Esophagus muscularis mucosa (tissue), 4 donors: ENCODE data around the gene PEX14. TPM values are rescaled to one million over a fixed set of nuclear protein-coding genes. Genes with fewer than 3 reads are reported as not detected.

Experiments
- DNase-seq: peaks from one replicate; pipeline ENCODE4 v3.0.0-alpha.2; 2017; ENCODE audit errors: extremely low spot score
- H3K27ac ChIP-seq, 4 donors: fragments of 200-600 bp; sonication (generic); replicated peaks in 1 of 4; 1 replicate in 3 of 4; 2 replicates in 1 of 4; pipeline ENCODE4 v1.5.1; 2016 to 2019; ENCODE audit warnings: mild to moderate bottlenecking in 1 of 4
- H3K27me3 ChIP-seq, 4 donors: fragments of 200-600 bp; sonication (generic); one replicate each; pipeline versions ENCODE4 v1.5.1 to v1.6.0; 2016 to 2019
- H3K36me3 ChIP-seq, 4 donors: fragments of 200-600 bp; sonication (generic); one replicate each; pipeline ENCODE4 v1.5.1; 2016 to 2019
- H3K4me1 ChIP-seq, 4 donors: fragments of 200-600 bp; sonication (generic); one replicate each; pipeline ENCODE4 v1.5.1; 2016 to 2019
- H3K4me3 ChIP-seq, 4 donors: fragments of 200-600 bp; sonication (generic); 1 replicate in 2 of 4; 2 replicates in 2 of 4; pipeline ENCODE4 v1.5.1; 2016 to 2019; ENCODE audit warnings: mild to moderate bottlenecking in 4 of 4, moderate library complexity in 1 of 4
- H3K9me3 ChIP-seq, 4 donors: fragments of 200-600 bp; sonication (generic); 1 replicate in 3 of 4; 2 replicates in 1 of 4; pipeline ENCODE4 v1.5.1; 2016 to 2019
- CTCF ChIP-seq, 3 experiments: fragments of 200-600 bp in 2 of 3; fragments of 450-650 bp in 1 of 3; sonication (generic) in 2 of 3; IDR thresholded peaks; one replicate each; pipeline ENCODE4 v1.5.1; 2017 to 2019; ENCODE audit warnings: antibody characterized with exemption in 3 of 3, mild to moderate bottlenecking in 2 of 3, moderate library complexity in 1 of 3
- EP300 ChIP-seq: sonication (generic); formaldehyde crosslinking; IDR thresholded peaks from one replicate; pipeline ENCODE4 v1.6.1; 2017; ENCODE audit warnings: antibody characterized with exemption
- POLR2A ChIP-seq: fragments of 450-650 bp; IDR thresholded peaks from one replicate; pipeline ENCODE4 v1.6.1; 2017; ENCODE audit warnings: antibody characterized with exemption, moderate library complexity, mild to moderate bottlenecking, low read depth
- POLR2AphosphoS5 ChIP-seq, 2 donors: sonication (generic); formaldehyde crosslinking; IDR thresholded peaks; one replicate each; pipeline ENCODE4 v1.6.1; 2017; ENCODE audit warnings: antibody characterized with exemption in 2 of 2
- WGBS: methylation state at CpG from one replicate; pipeline ENCODE4 v1.1.5; 2018; 5-methylcytosine and 5-hydroxymethylcytosine counted together
- intact Hi-C: fragments of 100-400 bp; cut with DNase I; formaldehyde crosslinking; loops from one replicate; pipeline ENCODE4 v1.15.1; 2023
- total RNA-seq, 4 donors: library from RNA; depleted of rRNA; stranded (reverse); fragments of >200 nt; gene quantifications; one replicate each; pipeline versions ENCODE4 v1.1.0 to v1.2.1, GENCODE V29; 2016

Gene PEX14
- total RNA-seq, 4 donors from 2014 or later: 16.2 to 24.2 (median 20.1) TPM

- no peaks in the 10 kb centered on the region for H3K9me3 ChIP-seq
- no peak for DNase-seq
- no peak overlapping the region for H3K4me3 ChIP-seq
- H3K27me3 ChIP-seq: no peaks in the 10 kb centered on the region
- peaks cover 0 to 5% (median 0%) of the 10 kb centered on the region in 4 donors for H3K36me3 ChIP-seq
- intact Hi-C loops: no loop called here
- no peak overlapping the region for H3K27ac ChIP-seq
- WGBS: 61% methylated on average over 3 of the region's 4 CpGs
- TF ChIP-seq POLR2AphosphoS5 (IDR thresholded peaks at IDR 0.05): no peak
- TF ChIP-seq CTCF (IDR thresholded peaks at IDR 0.05): no peak
- no peak for TF ChIP-seq EP300
- TF ChIP-seq POLR2A: no peak
- peaks cover 1 to 10% (median 3%) of the 10 kb centered on the region in 4 donors for H3K4me1 ChIP-seq
Measured at GRCh38 chr1:10489291-10490055, 14.7 kb downstream of the PEX14 start.

DNA sequence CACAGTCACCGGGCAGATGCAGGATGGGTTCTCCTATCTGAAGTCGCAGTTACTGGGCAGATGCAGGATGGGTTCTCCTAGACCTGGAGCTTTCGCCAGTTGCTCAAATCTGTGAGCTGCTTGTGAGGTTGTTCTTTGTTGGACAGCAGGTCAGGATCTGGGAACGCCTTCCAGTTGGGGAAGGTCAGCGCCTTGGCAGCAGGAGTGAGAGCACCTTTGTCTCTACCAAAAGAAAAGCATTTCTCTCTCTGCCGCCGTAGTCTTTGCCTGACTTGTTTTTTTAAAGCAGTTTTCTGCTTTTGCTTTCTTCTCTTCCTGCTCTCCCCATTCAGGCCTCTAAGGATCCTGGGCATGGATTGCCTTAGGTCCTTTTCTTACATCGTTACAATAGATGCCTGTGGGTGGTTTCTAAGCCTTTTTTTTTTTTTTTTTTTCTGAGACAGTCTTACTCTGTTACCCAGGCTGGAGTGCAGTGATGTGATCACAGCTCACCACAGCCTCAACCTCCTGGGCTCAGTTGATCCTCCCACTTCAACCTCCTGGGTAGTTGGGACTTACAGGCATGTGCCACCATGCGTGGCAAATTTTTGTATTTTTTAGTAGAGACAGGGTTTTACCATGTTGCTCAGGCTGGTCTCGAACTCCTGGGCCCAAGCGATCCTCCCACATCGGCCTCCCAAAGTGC lies 15.7 kb downstream of the PEX14 start:
- WGBS: 82% methylated on average over 11 of the region's 12 CpGs
- intact Hi-C loops: no loop called here

GRCh38 chr1:10494418-10494753 lies 19.6 kb downstream of the PEX14 start:
- Histone ChIP-seq H3K4me1 (peaks cover 14 to 23% (median 20%) of the 10 kb centered on the region in 4 donors), H3K9me3 (no peaks in the 10 kb centered on the region), H3K27ac (no peak overlapping the region), H3K36me3 (peaks cover 0 to 21% (median 12%) of the 10 kb centered on the region in 4 donors), H3K4me3 (peak overlapping the region in 1 of 4 donors; percentile 28), H3K27me3 (no peaks in the 10 kb centered on the region)
- 73% methylated on average over 5 of the region's 5 CpGs for WGBS
- DNase-seq: no peak
- intact Hi-C loops: loop anchor here (2.0 kb wide), 1 partner anchor 64 kb away; the partner anchor contains the start of gene CENPS
- no peak for TF ChIP-seq CTCF (IDR thresholded peaks at IDR 0.05)
- no peak for TF ChIP-seq POLR2A
- no peak for TF ChIP-seq POLR2AphosphoS5 (IDR thresholded peaks at IDR 0.05)
- TF ChIP-seq EP300: no peak

More for the DNA sequence above, 15.7 kb downstream of the PEX14 start:
- no peaks in the 10 kb centered on the region for H3K27me3 ChIP-seq
- H3K9me3 ChIP-seq: no peaks in the 10 kb centered on the region
- H3K27ac ChIP-seq: no peak overlapping the region
- H3K4me1 ChIP-seq: peaks cover 11 to 20% (median 12%) of the 10 kb centered on the region in 4 donors
- TF ChIP-seq EP300: no peak
- no peak for TF ChIP-seq POLR2AphosphoS5 (IDR thresholded peaks at IDR 0.05)
- no peak for TF ChIP-seq CTCF (IDR thresholded peaks at IDR 0.05)
- TF ChIP-seq POLR2A: no peak
- no peak for DNase-seq
- peaks cover 0 to 5% (median under 1%) of the 10 kb centered on the region in 4 donors for H3K36me3 ChIP-seq
- H3K4me3 ChIP-seq: no peak overlapping the region

DNA sequence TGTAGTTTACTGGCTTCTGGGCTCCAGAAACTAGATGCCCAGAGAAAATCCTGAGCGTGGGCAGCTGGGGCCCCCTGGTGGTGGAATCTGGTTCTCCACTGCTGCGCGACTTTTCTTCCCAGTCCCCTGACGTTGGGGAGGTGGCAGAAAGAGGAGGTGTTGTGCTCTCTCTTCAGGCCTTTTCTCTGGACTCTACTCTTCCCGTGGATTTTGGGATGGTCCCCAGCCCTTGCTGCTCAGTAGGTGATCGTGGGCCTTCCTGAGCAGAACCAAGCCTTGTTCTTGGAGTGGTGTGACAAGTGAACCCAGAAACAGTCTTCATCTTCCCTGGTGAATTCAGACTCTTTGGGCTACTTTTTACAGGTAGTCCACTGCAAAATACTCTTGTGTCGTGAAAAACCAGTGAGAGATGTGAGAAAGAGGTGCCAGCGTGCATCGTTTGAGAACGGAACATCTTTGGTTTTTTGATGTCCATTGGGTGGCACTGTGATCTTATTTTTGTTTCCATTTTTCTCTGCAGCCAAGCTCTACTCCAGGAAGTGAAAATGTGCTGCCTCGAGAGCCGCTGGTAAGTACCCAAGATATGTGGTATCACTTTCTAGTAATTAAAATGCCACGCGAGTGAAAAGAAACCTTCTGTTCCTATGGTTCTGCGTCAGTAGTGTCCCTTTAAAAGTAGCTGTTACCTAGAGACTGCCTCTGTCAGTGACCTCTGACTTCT lies 20.2 kb downstream of the PEX14 start:
- Histone ChIP-seq H3K36me3 (peaks cover 0 to 21% (median 12%) of the 10 kb centered on the region in 4 donors), H3K4me1 (peaks cover 14 to 23% (median 20%) of the 10 kb centered on the region in 4 donors), H3K27me3 (no peaks in the 10 kb centered on the region), H3K27ac (peak overlapping the region in 1 of 4 donors; percentile 27), H3K9me3 (no peaks in the 10 kb centered on the region), H3K4me3 (peak overlapping the region; percentile 19 to 29 (median 25))
- DNase-seq: peak; percentile 93
- intact Hi-C loops: loop anchor here (2.0 to 5.0 kb wide), 2 partner anchors 64 to 452 kb away; partner anchors contain the start of gene CENPS
- TF ChIP-seq CTCF (IDR thresholded peaks at IDR 0.05) (peak; percentile 78 to 86 (median 85)), POLR2AphosphoS5 (IDR thresholded peaks at IDR 0.05) (peak in 1 of 2 donors; percentile 5), EP300 (no peak)
- 8% methylated on average over 15 of the region's 15 CpGs for WGBS
